GM19025 (cell line): ENCODE data around the gene LRP1-AS.

ENCODE experiments used
- ATAC-seq: cut with Tn5 transposase; IDR thresholded peaks from one replicate; pipeline ENCODE4 v1.9.1; 2021; ENCODE audit warnings: mild to moderate bottlenecking, low read depth, moderate library complexity; ENCODE audit not compliant: unreplicated experiment

The LRP1-AS gene

GRCh38 chr12:57145460-57146059 is 1.9 kb downstream of the LRP1-AS start:
- ATAC-seq: no peak

GRCh38 chr12:57143454-57143853 is 4.0 kb downstream of the LRP1-AS start:
- ATAC-seq: no peak

DNA sequence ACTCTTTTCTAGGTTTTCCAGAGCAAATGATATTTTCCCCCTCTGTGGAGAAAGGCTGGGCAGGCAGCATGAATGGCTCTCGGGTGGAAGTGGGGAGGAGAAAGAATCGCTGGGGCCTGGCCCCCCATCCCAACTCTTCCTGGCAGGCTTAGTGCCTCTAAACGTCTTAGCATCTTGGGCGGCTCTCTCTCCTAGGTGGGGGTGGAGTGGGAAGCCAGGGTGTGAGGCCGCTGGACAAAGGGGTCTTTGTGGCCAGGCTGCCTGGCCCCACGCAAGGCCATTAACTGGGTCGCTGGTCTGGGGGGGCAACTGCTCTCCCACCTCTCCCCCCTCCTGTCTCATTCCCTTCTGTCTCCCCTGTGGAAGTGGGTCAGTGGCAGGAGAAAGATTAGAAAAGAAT is 4.7 kb downstream of the LRP1-AS start:
- no peak for ATAC-seq

- ATAC-seq: no peak
Observed at GRCh38 chr12:57142121-57142520, 5.3 kb downstream of the LRP1-AS start.

DNA sequence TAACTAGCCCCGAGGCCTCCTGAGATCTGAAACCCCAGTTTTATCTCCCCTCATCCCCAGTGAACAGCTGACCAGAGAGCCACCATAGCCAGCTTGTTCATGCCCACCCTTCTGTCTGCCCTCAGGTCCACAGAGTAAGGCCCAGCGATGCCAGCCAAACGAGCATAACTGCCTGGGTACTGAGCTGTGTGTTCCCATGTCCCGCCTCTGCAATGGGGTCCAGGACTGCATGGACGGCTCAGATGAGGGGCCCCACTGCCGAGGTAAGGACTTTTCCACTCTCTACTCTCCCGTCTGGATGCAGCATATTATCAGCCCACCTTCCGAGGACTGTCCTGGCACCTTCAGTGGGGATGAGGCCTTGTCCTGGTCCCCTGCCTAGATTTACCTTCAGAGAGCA is 6.2 kb downstream of the LRP1-AS start:
- no peak for ATAC-seq

GRCh38 chr12:57139796-57140649 is 7.4 kb downstream of the LRP1-AS start:
- no peak for ATAC-seq

- ATAC-seq: no peak
Observed at GRCh38 chr12:57138526-57139272, 8.7 kb downstream of the LRP1-AS start.

GRCh38 chr12:57135527-57136326 is 11.7 kb downstream of the LRP1-AS start:
- ATAC-seq: no peak

DNA sequence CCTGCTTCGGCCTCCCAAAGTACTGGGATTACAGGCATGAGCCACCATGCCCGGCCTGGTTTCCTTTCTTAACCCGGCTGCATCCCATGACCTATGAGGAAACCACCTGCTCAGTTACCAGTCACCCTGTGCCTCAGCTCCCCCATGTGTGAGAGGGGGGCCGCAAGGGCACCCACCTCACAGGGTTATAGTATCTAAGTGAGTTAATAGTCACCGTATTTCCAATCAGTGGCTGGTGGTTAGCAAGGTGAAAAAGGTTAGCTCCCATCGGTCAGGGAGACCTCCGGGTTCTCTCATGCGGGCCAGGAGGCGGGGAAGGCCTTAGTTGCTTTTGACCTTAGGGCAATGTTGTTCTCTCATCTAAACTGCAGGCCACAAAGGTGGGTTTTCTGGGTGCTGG is 12.5 kb downstream of the LRP1-AS start:
- no peak for ATAC-seq

GRCh38 chr12:57133916-57134315 is 13.5 kb downstream of the LRP1-AS start:
- ATAC-seq: no peak

GRCh38 chr12:57133013-57133569 is 14.3 kb downstream of the LRP1-AS start:
- ATAC-seq: no peak

GRCh38 chr12:57131896-57132744 is 15.3 kb downstream of the LRP1-AS start:
- ATAC-seq: no peak

DNA sequence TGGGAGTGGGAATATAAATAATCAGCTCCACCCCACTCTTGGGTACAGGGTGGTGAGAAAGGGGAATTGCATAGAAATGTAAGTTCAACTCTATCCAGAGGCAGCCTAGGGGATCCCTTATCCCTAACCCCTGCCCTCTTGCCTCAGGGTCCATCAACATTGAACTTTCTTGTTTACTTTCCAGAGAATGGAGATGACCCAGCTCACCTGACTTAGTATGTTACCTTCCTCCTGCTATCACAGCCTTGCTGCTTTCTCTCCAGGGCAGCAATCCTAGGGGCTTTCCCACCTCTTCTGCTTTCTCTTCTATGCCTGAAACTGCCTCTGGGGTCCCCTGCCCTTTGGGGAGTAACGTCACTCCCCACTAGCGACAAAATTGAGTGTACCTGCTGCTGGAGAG is 16.5 kb downstream of the LRP1-AS start:
- ATAC-seq: no peak

DNA sequence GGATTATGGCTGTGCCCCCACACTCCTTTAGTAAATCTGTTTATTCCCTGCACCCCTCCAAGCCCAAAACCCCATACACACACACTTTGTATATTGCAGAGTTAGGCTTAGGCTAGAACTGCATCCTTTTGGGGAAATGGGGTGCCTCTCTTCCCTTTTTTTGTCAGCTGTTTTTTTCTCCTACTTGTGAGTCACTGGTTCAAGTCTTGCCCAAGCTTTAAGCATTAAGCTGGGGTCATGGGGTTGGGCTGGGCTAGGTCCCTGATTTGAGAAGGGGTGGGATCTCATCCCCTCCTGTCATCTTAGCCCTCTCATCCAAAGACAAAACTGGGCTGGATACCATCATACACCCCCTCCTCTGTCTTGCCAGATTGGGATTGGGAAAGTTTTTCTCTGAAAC is 17.5 kb downstream of the LRP1-AS start:
- no peak for ATAC-seq

- no peak for ATAC-seq
Observed at GRCh38 chr12:57129321-57129842, 18.0 kb downstream of the LRP1-AS start.

- ATAC-seq: no peak
Observed at GRCh38 chr12:57128519-57129247, 18.7 kb downstream of the LRP1-AS start.

- no peak for ATAC-seq
Observed at GRCh38 chr12:57127726-57128518, 19.5 kb downstream of the LRP1-AS start, which contains the start of gene LRP1. LRP1 (plus strand) TSS chr12:57128483; CDS start chr12:57128965, 482 bp downstream.
